ENCODE results near the gene PRAC1. TPM values are rescaled to one million over a fixed set of nuclear protein-coding genes. Genes with fewer than 3 reads are reported as not detected.

Gene PRAC1
- total and polyA plus RNA-seq, 2 donors (not counting 3 experiments of a cell fraction or from before 2014, with no cell fraction given), result not detected

DNA sequence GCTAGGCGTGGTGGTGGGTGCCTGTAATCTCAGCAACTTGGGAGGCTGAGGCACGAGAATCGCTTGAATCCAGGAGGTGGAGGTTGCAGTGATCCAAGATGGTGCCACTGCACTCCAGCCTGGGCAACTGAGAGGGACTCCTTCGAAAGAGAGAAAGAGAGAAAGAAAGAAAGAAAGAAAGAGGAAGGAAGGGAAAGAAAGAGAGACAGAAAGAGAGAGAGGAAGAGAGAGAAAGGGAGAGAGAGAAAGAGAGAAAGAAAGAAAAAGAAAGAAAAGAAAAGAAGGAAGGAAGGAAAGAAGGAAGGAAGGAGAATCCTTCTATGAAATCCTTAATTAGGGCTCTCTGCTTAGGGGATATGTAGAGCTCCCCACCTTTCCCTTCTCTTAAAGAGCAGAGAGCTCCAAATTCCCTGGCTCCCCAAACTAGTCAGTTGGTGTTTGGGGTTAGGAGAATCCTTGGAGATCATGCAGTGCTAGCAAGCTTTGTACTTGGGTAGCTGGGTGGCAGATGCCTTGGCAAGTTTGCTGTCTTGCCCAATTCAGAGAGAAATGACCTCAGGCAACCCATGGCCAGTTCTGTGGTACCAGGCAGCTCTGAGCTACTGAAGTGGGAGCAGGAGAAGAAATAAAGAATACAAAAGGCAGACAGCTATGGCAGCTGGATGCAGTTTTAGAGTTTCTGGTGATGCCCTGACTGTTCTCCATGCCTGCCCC lies 15.2 kb upstream of the PRAC1 start:
- no peak overlapping the region for H3K4me2 ChIP-seq (ENCODE audit: insufficient read depth, low read length)
- peaks cover 83 to 96% of the 10 kb centered on the region in 2 experiments for H3K27me3 ChIP-seq (ENCODE audit: control insufficient read depth in 2 of 2, insufficient read depth in 2 of 2, low read length in 2 of 2)
- H3K27ac ChIP-seq (ENCODE audit: insufficient read depth, low read depth, low read length), result no peak overlapping the region
- no peak overlapping the region for H3K9ac ChIP-seq (replicated peaks; ENCODE audit: extremely low read depth, insufficient read depth, low read length)
- intact Hi-C loops (cut with micrococcal nuclease) (no loop called here), dilution Hi-C loops (cut with MboI; ENCODE audit: extremely low pct_ligation_motif_present, low sequenced_read_pairs) (no loop called here)
- no peaks in the 10 kb centered on the region for H3K4me1 ChIP-seq (ENCODE audit: control insufficient read depth, extremely low read depth, insufficient read depth, low read length)
- no peaks in the 10 kb centered on the region for H3K9me1 ChIP-seq (replicated peaks; ENCODE audit: control insufficient read depth, extremely low read depth, insufficient read depth, low read length)
- POLR2A ChIA-PET, result no interaction called here
- no peak overlapping the region for H3K4me3 ChIP-seq (replicated peaks in 1 of 3; ENCODE audit: insufficient read depth in 1 of 3, low read depth in 1 of 3, low read length in 3 of 3)
- BruUV-seq (replicated peaks), result no TSS peak
- H3K36me3 ChIP-seq (ENCODE audit: control insufficient read depth in 2 of 2, extremely low read depth in 1 of 2, insufficient read depth in 2 of 2, low read length in 2 of 2), result no peaks in the 10 kb centered on the region
- peak; percentile 9 for TF ChIP-seq EZH2 (IDR thresholded peaks at IDR 0.05; ENCODE audit: borderline replicate concordance, low read depth, low read length, severe bottlenecking)
- TF ChIP-seq FOS (IDR thresholded peaks at IDR 0.05; ENCODE audit: borderline replicate concordance, insufficient read depth, low read length), result no peak
- H2AFZ ChIP-seq (ENCODE audit: low read depth, low read length), result no peak overlapping the region
- CTCF ChIA-PET, result interaction anchor here (0.7 to 5.4 kb wide), 6 partner anchors 12 to 141 kb away, joined by 3 to 35 read pairs (median 7); no protein-coding TSS in a partner anchor
- no peaks in the 10 kb centered on the region for H3K79me2 ChIP-seq (ENCODE audit: control insufficient read depth, insufficient read depth, low read length)
- H4K20me1 ChIP-seq (replicated peaks; ENCODE audit: control insufficient read depth, extremely low read depth, insufficient read depth, low read length), result no peaks in the 10 kb centered on the region
- no peaks in the 10 kb centered on the region for H3K9me3 ChIP-seq (replicated peaks; ENCODE audit: control insufficient read depth, insufficient read depth, low read length)
- FAIRE-seq (no peak), DNase-seq (ENCODE audit: low read depth, low spot score) (no peak)

DNA sequence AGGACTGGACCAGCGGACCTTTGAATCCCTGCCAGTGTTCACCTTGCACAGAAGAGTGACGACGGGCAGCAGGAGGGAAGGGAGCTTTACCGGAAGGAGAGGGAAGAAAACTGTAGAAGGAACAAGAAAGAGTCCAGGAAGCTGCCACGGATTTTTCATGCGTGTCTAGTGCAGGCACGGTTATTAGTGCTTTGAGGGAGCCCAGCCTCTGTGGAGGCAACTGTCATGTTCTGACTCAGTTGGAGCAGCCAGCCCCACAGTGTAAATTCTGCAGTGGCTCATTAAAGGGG lies 12.7 kb upstream of the PRAC1 start:
- FAIRE-seq (no peak), DNase-seq (ENCODE audit: low read depth, low spot score) (no peak)
- TF ChIP-seq, protein P1, sequence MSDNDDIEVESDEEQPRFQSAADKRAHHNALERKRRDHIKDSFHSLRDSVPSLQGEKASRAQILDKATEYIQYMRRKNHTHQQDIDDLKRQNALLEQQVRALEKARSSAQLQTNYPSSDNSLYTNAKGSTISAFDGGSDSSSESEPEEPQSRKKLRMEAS (IDR thresholded peaks at IDR 0.05; ENCODE audit: insufficient read depth, insufficient read length), result no peak
- TF ChIP-seq POLR2A (IDR thresholded peaks at IDR 0.05; ENCODE audit: low read depth, low read length) (no peak), MYC (IDR thresholded peaks at IDR 0.05; ENCODE audit: low read depth, low read length) (no peak)
- dilution Hi-C loops (cut with MboI; ENCODE audit: extremely low pct_ligation_motif_present, low sequenced_read_pairs) (no loop called here), intact Hi-C loops (cut with micrococcal nuclease) (no loop called here)
- H3K27me3 ChIP-seq (ENCODE audit: control insufficient read depth in 2 of 2, insufficient read depth in 2 of 2, low read length in 2 of 2), result peaks cover 84 to 96% of the 10 kb centered on the region in 2 experiments
- no peak overlapping the region for H3K4me2 ChIP-seq (ENCODE audit: insufficient read depth, low read length)
- H3K4me1 ChIP-seq (ENCODE audit: control insufficient read depth, extremely low read depth, insufficient read depth, low read length), result no peaks in the 10 kb centered on the region
- no peaks in the 10 kb centered on the region for H3K79me2 ChIP-seq (ENCODE audit: control insufficient read depth, insufficient read depth, low read length)
- no peaks in the 10 kb centered on the region for H3K9me3 ChIP-seq (replicated peaks; ENCODE audit: control insufficient read depth, insufficient read depth, low read length)
- H3K27ac ChIP-seq (ENCODE audit: insufficient read depth, low read depth, low read length), result no peak overlapping the region
- H3K9ac ChIP-seq (replicated peaks; ENCODE audit: extremely low read depth, insufficient read depth, low read length), result no peak overlapping the region
- H4K20me1 ChIP-seq (replicated peaks; ENCODE audit: control insufficient read depth, extremely low read depth, insufficient read depth, low read length), result no peaks in the 10 kb centered on the region
- H3K9me1 ChIP-seq (replicated peaks; ENCODE audit: control insufficient read depth, extremely low read depth, insufficient read depth, low read length), result no peaks in the 10 kb centered on the region
- no peaks in the 10 kb centered on the region for H3K36me3 ChIP-seq (ENCODE audit: control insufficient read depth in 2 of 2, extremely low read depth in 1 of 2, insufficient read depth in 2 of 2, low read length in 2 of 2)
- CTCF ChIA-PET, result interaction anchor here (0.8 to 4.0 kb wide), 6 partner anchors 9 to 144 kb away, joined by 3 to 41 read pairs (median 10); partner anchors contain the start of gene PRAC2
- no peak overlapping the region for H3K4me3 ChIP-seq (replicated peaks in 1 of 3; ENCODE audit: insufficient read depth in 1 of 3, low read depth in 1 of 3, low read length in 3 of 3)
- H2AFZ ChIP-seq (ENCODE audit: low read depth, low read length), result no peak overlapping the region
- BruUV-seq (replicated peaks), result no TSS peak
- POLR2A ChIA-PET, result no interaction called here
